GM21515 (cell line): Measurements from ENCODE around the gene ACKR3.

ENCODE experiments used
- ATAC-seq: cut with Tn5 transposase; IDR thresholded peaks from one replicate; pipeline ENCODE4 v1.9.1; 2021; ENCODE audit not compliant: unreplicated experiment

The ACKR3 gene

DNA sequence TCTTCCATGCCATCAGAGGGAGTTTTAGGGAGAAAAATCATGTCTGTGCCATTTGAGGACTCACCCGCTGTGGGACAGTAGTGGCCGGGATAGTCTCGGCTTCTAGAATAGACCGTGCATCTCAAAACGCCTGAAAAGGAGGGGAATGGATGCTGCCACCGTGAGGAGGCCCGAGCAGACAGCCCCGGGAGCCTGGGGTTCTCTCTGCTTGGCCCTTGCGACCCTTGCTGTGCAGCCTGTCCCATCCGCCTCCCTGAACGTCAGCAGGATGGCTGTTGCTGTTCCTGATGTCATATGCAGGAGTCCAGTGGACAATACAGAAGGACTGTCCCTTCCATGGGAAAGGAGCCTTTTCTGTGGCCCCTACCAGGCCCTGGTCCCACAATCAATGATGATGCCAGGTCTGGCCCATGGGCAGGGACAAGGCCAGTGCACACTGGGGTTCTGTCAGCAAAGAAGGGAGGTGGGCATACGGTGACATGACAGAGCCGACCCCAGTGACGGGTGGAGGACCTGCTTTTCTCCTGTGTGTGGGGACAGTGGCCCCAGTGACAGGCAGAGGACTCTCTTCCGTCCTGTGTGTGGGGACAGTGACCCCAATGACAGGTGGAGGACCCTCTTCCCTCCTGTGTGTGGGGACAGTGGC lies 58.8 kb downstream of the ACKR3 start:
- ATAC-seq: no peak

DNA sequence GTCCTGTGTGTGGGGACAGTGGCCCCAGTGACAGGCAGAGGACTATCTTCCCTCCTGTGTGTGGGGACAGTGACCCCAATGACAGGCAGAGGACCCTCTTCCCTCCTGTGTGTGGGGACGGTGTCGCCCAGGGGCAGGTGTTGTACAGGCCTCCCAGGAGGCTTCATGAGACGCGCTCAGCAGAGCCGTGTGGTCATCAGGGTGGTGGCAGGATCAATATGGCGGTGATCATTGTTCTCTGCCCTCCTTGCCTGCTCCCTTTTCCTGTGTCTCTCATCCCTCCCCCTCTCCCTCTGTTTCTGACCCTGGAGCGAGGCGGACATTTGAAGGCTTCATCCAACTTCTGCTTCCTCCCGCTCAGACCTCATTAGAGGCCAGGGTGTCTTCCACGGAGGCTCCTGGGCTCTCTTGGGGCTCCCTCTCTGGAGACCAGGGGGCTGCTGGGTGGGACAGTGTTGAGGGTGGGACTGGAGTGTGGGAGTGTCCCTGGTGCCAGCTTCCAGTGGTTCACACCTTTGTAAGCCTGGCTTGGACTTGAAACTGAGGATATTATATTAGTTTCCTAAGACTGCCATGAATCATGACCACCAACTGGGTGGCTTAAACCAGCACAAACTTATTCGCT lies 59.5 kb downstream of the ACKR3 start:
- ATAC-seq: no peak

DNA sequence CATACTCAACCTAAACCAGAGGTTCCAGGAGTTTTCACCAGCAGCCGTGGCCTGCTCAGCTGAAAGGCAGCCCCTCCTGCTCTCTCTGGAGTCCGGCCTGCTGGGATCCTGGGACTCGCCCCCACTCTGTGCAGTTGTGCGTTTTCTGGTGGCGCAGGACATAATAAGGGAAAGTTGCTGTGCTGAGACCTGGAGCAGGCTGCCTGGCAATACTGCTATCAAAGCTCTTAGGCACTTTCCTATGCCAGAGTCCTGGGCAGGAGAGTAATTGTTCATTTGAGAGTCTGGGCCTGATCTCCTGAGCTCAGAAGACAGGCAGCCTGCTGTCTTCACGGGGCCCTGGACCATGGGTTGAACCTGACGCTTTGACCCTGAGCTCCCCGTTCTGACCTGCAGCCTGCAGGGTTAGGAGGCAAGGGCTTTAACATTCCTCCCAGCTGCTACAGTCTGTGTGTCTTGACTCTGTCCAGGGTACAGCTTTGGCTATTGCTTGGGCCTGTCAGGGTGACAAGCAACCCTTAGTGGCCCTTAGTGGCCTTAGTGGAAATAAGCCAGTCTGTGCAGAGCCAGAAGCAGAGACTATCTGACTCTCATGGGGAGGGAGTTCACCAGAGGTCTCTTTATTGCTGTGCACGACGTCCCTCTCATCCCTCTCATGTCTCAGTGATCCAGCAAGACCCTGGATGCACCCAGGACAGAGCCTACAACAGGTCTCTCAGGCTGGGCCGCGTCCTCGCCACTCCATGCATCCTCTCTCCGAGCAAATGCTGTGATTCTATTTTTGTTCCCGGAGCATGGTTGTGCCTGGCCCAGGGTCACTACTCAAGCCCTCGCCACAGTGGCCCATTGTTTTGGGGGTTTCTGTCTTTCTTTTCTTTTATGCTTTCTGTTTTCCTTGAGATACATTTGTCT lies 60.6 kb downstream of the ACKR3 start:
- no peak for ATAC-seq

DNA sequence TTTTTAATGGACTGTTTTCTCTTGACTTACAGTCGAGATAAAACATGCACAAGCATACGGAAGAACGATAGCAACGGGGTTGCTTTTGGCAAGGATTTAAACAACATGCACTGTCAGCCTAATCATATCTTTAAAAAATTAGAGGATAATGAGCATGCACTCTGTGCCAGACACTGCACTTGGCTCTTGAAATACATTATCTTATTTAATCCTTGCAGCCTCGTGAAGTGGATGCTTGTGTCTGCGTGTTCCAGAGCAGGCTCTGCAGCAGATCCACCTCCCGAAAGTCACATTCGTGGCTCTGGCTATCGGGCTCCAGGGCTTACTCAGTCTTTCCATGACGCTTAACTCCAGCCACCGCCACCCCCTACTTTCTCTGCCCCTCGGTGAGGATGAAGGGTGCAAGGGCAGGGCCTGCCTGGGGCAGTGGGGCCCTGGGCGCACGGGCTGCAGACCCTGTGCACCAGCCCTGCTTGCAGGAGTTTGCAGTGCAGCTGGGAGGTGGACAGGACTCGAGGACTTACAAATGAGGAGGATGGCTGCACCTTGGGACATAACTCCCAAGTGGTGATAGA lies 61.7 kb downstream of the ACKR3 start:
- no peak for ATAC-seq

DNA sequence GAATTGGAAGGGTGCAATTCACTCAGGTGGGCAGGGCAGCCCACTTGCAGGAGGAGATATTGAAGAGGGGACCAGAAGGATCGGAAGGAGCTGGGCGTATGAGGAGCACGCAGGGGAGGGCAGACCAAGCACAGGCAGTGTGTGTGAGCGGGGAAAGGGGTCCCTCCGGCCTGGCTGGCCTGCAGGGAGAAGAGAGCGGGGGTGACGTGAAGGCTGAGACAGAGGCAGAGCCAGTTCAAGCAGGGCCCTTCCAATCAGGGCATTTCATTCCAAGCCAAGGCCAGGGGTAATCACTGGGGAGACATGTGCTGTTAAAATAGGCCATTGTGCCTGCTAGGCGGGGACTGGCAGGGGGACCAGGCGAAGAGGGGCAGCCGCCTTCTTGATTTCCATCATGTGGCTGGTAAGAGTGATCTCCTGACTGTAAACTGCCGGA lies 62.2 kb downstream of the ACKR3 start:
- ATAC-seq: no peak
